ENCODE measurements around the gene MTUS2.
"Not testable (repeated sequence)": the region's sequence is repeated elsewhere in the genome, so short reads cannot be mapped to it uniquely, and the experiment has no call there.

MTUS2 gene

GRCh38 chr13:28964803-28965202 lies 144.7 kb downstream of the MTUS2 start:
- DNase-seq, result no peak

- no peak for DNase-seq
Observed at GRCh38 chr13:28967029-28967915, 147.1 kb downstream of the MTUS2 start.

- DNase-seq, result no peak
Observed at GRCh38 chr13:28976195-28976594, 156.1 kb downstream of the MTUS2 start.

GRCh38 chr13:28976636-28977035 lies 156.5 kb downstream of the MTUS2 start:
- no peak for DNase-seq

GRCh38 chr13:28978574-28978973 lies 158.4 kb downstream of the MTUS2 start:
- DNase-seq, result no peak

- no peak for DNase-seq
Observed at GRCh38 chr13:28981530-28981929, 161.4 kb downstream of the MTUS2 start.

- DNase-seq, result no peak
Observed at GRCh38 chr13:28983641-28984040, 163.5 kb downstream of the MTUS2 start.

GRCh38 chr13:28984326-28984725 lies 164.2 kb downstream of the MTUS2 start:
- no peak for DNase-seq

- no peak for DNase-seq
Observed at GRCh38 chr13:28984825-28985224, 164.7 kb downstream of the MTUS2 start.

- DNase-seq, result not testable (repeated sequence)
Observed at GRCh38 chr13:28990378-28990777, 170.2 kb downstream of the MTUS2 start.

- no peak for DNase-seq
Observed at GRCh38 chr13:28991764-28992163, 171.6 kb downstream of the MTUS2 start.

GRCh38 chr13:29000826-29001225 lies 180.7 kb downstream of the MTUS2 start:
- DNase-seq, result no peak

GRCh38 chr13:29005035-29005762 lies 185.1 kb downstream of the MTUS2 start:
- DNase-seq, result no peak

GRCh38 chr13:29005763-29006120 lies 185.6 kb downstream of the MTUS2 start:
- DNase-seq, result no peak

GRCh38 chr13:29006359-29006850 lies 186.3 kb downstream of the MTUS2 start:
- no peak for DNase-seq

- DNase-seq, result no peak
Observed at GRCh38 chr13:29008296-29008695, 188.2 kb downstream of the MTUS2 start.

- DNase-seq, result no peak
Observed at GRCh38 chr13:29020314-29020713, 200.2 kb downstream of the MTUS2 start.

GRCh38 chr13:29021311-29021710 lies 201.2 kb downstream of the MTUS2 start:
- no peak for DNase-seq

- DNase-seq, result no peak
Observed at GRCh38 chr13:29021717-29022116, 201.6 kb downstream of the MTUS2 start.

- DNase-seq, result no peak
Observed at GRCh38 chr13:29022410-29022809, 202.3 kb downstream of the MTUS2 start.

- DNase-seq, result no peak
Observed at GRCh38 chr13:29022968-29023367, 202.8 kb downstream of the MTUS2 start.

GRCh38 chr13:29024783-29025182 lies 204.6 kb downstream of the MTUS2 start:
- DNase-seq, result no peak

- no peak for DNase-seq
Observed at GRCh38 chr13:29028868-29029267, 208.7 kb downstream of the MTUS2 start.

GRCh38 chr13:29038700-29039099 lies 218.6 kb downstream of the MTUS2 start:
- no peak for DNase-seq

Measured in activated CD4-positive, alpha-beta T cell treated with anti-CD3 and anti-CD28 coated beads for 1 hour (primary cell).